ENCODE results near the gene DCST1. TPM values are rescaled to one million over a fixed set of nuclear protein-coding genes. Genes with fewer than 3 reads are reported as not detected.
A peak's percentile ranks its signal among the peaks of the same experiment; 100 is the strongest.

Gene DCST1
- total RNA-seq, 2 experiments from 2014 or later = 0.33 to 0.39 TPM

DNA sequence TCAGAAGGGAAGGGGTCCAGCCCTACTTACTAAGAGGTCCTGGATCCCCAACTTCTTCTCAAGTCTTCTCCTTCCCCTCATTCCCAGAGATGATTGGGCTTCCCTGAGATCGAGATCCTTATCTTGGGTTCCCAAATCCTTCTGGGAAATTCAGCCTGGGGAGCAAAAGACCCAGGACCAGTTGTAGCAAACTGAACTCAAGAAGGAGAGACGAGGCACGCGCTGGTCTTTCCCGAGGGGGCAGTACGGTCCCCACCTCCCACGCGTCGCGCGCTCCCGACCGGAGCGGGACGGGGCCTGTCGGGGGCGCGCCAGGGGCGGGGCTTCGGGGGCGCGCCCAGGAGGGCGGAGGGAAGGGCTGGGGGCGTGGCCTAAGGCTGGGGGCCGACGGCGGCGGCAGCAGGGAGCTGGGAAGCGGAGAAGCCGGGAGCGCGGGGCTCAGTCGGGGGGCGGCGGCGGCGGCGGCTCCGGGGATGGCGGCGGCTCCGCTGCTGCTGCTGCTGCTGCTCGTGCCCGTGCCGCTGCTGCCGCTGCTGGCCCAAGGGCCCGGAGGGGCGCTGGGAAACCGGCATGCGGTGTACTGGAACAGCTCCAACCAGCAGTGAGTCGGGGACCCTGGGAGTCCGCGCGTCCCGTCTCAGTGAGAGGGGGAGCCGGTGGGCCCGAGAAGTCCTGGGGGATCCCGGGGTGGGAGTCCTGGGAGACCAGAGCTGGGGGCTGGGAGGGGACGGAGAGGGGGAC, 45.0 kb downstream of the DCST1 start, which contains the start of gene EFNA3:
EFNA3 (plus strand) TSS at position 369 of the 741 bp plus-strand sequence; CDS start at position 474, 105 bp downstream.
- DNase-seq (peak in 13 of 14 experiments; percentile 33 to 79 (median 60)), ATAC-seq (ENCODE audit: poor library complexity) (peak; percentile 25)
- peak within 1 kb of the TSS; percentile 86 for H3K4me3 Mint-ChIP-seq
- no peaks in the 10 kb centered on the region for H3K36me3 Mint-ChIP-seq (ENCODE audit: low read depth)
- H3K9me3 ChIP-seq (ENCODE audit: control insufficient read depth in 1 of 2, insufficient read depth in 1 of 2, low read length in 2 of 2) = peaks cover 0 to 30% of the 10 kb centered on the region in 2 experiments
- peaks cover 53% of the 10 kb centered on the region for H3K4me1 Mint-ChIP-seq (ENCODE audit: low read depth)
- intact Hi-C loops (cut with DNase I, micrococcal nuclease) = no loop called here
- peak within 1 kb of the TSS; percentile 48 for H3K4me3 ChIP-seq (ENCODE audit: low read length)
- H3K4me1 ChIP-seq (ENCODE audit: insufficient read depth, low read length) = peaks cover 62% of the 10 kb centered on the region
- H3K9me3 Mint-ChIP-seq = no peaks in the 10 kb centered on the region
- no peaks in the 10 kb centered on the region for H3K36me3 ChIP-seq (ENCODE audit: insufficient read depth, low read length)
- H3K27me3 Mint-ChIP-seq = peaks cover 29% of the 10 kb centered on the region
- H3K27ac ChIP-seq (ENCODE audit: low read depth in 1 of 2, low read length in 2 of 2) = no peak within 1 kb of the TSS
- no peak for TF ChIP-seq CTCF (IDR thresholded peaks at IDR 0.05)
- H3K27ac Mint-ChIP-seq = peak within 1 kb of the TSS; percentile 5
- peaks cover 38% of the 10 kb centered on the region in 2 experiments for H3K27me3 ChIP-seq (ENCODE audit: control insufficient read depth in 1 of 2, insufficient read depth in 2 of 2, low read length in 2 of 2)
- POLR2A ChIA-PET = interaction anchor here (0.8 to 2.6 kb wide), 6 partner anchors 8 to 94 kb away, joined by 3 to 6 read pairs (median 4); partner anchors contain the start of genes ADAM15, EFNA4 and KRTCAP2
- CTCF ChIA-PET = interaction anchor here (0.8 to 1.5 kb wide), 4 partner anchors 8 to 17 kb away, joined by 3 to 6 read pairs (median 3); no protein-coding TSS in a partner anchor

GRCh38 chr1:155079210-155079486, 45.5 kb downstream of the DCST1 start:
- Histone ChIP-seq H3K27ac (ENCODE audit: low read depth in 1 of 2, low read length in 2 of 2) (no peak overlapping the region), H3K4me3 (ENCODE audit: low read length) (peak overlapping the region; percentile 48), H3K4me1 (ENCODE audit: insufficient read depth, low read length) (peaks cover 63% of the 10 kb centered on the region), H3K36me3 (ENCODE audit: insufficient read depth, low read length) (no peaks in the 10 kb centered on the region), H3K27me3 (ENCODE audit: control insufficient read depth in 1 of 2, insufficient read depth in 2 of 2, low read length in 2 of 2) (peaks cover 43% of the 10 kb centered on the region in 2 experiments), H3K9me3 (ENCODE audit: control insufficient read depth in 1 of 2, insufficient read depth in 1 of 2, low read length in 2 of 2) (peaks cover 0 to 30% of the 10 kb centered on the region in 2 experiments)
- TF ChIP-seq CTCF (IDR thresholded peaks at IDR 0.05) = no peak
- Mint-ChIP-seq H3K9me3 (no peaks in the 10 kb centered on the region), H3K27ac (peak overlapping the region; percentile 1), H3K27me3 (peaks cover 34% of the 10 kb centered on the region), H3K4me1 (ENCODE audit: low read depth) (peaks cover 53% of the 10 kb centered on the region), H3K36me3 (ENCODE audit: low read depth) (no peaks in the 10 kb centered on the region), H3K4me3 (peak overlapping the region; percentile 86)
- ATAC-seq (ENCODE audit: poor library complexity) = peak; percentile 5
- ChIA-PET POLR2A (interaction anchor here (0.8 to 2.6 kb wide), 6 partner anchors 9 to 94 kb away, joined by 3 to 6 read pairs (median 4); partner anchors contain the start of genes ADAM15, EFNA4 and KRTCAP2), CTCF (interaction anchor here (0.8 to 1.5 kb wide), 2 partner anchors 9 to 18 kb away, joined by 3 to 6 read pairs; no protein-coding TSS in a partner anchor)
- intact Hi-C loops (cut with DNase I, micrococcal nuclease) = no loop called here
- DNase-seq = no peak

- Mint-ChIP-seq H3K9me3 (no peaks in the 10 kb centered on the region), H3K27me3 (peaks cover 40% of the 10 kb centered on the region), H3K27ac (peak overlapping the region; percentile 1), H3K4me3 (peak overlapping the region; percentile 86), H3K4me1 (ENCODE audit: low read depth) (peaks cover 59% of the 10 kb centered on the region), H3K36me3 (ENCODE audit: low read depth) (peaks cover under 1% of the 10 kb centered on the region)
- Histone ChIP-seq H3K27me3 (ENCODE audit: control insufficient read depth in 1 of 2, insufficient read depth in 2 of 2, low read length in 2 of 2) (peaks cover 46% of the 10 kb centered on the region in 2 experiments), H3K9me3 (ENCODE audit: control insufficient read depth in 1 of 2, insufficient read depth in 1 of 2, low read length in 2 of 2) (peaks cover 0 to 30% of the 10 kb centered on the region in 2 experiments), H3K27ac (ENCODE audit: low read depth in 1 of 2, low read length in 2 of 2) (no peak overlapping the region), H3K4me3 (ENCODE audit: low read length) (peak overlapping the region; percentile 48), H3K36me3 (ENCODE audit: insufficient read depth, low read length) (no peaks in the 10 kb centered on the region), H3K4me1 (ENCODE audit: insufficient read depth, low read length) (peaks cover 69% of the 10 kb centered on the region)
- TF ChIP-seq CTCF (IDR thresholded peaks at IDR 0.05) = no peak
- POLR2A ChIA-PET = interaction anchor here (1.3 to 2.6 kb wide), 3 partner anchors 9 to 93 kb away, joined by 5 to 7 read pairs (median 6); partner anchors contain the start of genes ADAM15 and KRTCAP2
- CTCF ChIA-PET = interaction anchor here (1.1 to 2.0 kb wide), 4 partner anchors 9 to 18 kb away, joined by 3 to 8 read pairs (median 6); no protein-coding TSS in a partner anchor
- ATAC-seq (ENCODE audit: poor library complexity) (peak; percentile 28), DNase-seq (peak in 5 of 14 experiments; percentile 24 to 61 (median 53))
- intact Hi-C loops (cut with DNase I, micrococcal nuclease) = loop anchor here (10.0 kb wide), 4 partner anchors 125 to 755 kb away; partner anchors contain the start of genes AQP10 (in 1 of the 2), ATP8B2 (in 1 of the 2), IL6R (in 1 of the 2) and PBXIP1 (in 1 of the 2)
Measured at GRCh38 chr1:155079487-155080311, 46.1 kb downstream of the DCST1 start.
